K562 (cell line): ENCODE measurements around the gene LAMB2. TPM values are rescaled to one million over a fixed set of nuclear protein-coding genes. Genes with fewer than 3 reads are reported as not detected.

ENCODE experiments used
- CBX1 ChIP-seq: sonication (generic); IDR thresholded peaks from 2 replicates; pipeline ENCODE4 v1.6.1; 2016; ENCODE audit warnings: antibody characterized with exemption, low read depth, mild to moderate bottlenecking
- CEBPZ ChIP-seq: fragments of 150-350 bp; IDR thresholded peaks from 2 replicates; pipeline ENCODE4 v1.6.1; 2014; ENCODE audit warnings: low read depth, mild to moderate bottlenecking, low read length, borderline replicate concordance
- CREBBP ChIP-seq: IDR thresholded peaks from one replicate; pipeline ENCODE4 v1.6.1; 2012; ENCODE audit warnings: low read depth, mild to moderate bottlenecking, control low read depth, inconsistent platforms, low read length
- EP400 ChIP-seq: fragments of 450-650 bp; IDR thresholded peaks from 2 replicates; pipeline ENCODE4 v1.6.1; 2017; ENCODE audit warnings: antibody characterized with exemption, mild to moderate bottlenecking, moderate library complexity
- EWSR1 ChIP-seq: fragments of 450-650 bp; IDR thresholded peaks from 2 replicates; pipeline ENCODE4 v1.6.1; 2018; ENCODE audit warnings: borderline replicate concordance, mild to moderate bottlenecking, low read depth, moderate library complexity; ENCODE audit not compliant: partially characterized antibody
- GTF2A2 ChIP-seq: IDR thresholded peaks from 2 replicates; pipeline ENCODE4 v1.6.1; 2016; ENCODE audit warnings: mild to moderate bottlenecking, missing genetic modification characterization, missing compliant biosample characterization
- HINFP ChIP-seq: fragments of 450-650 bp; conservative IDR thresholded peaks from 2 replicates; pipeline ENCODE4 v1.6.1; 2016; ENCODE audit warnings: missing genetic modification characterization, low read depth, mild to moderate bottlenecking, control low read depth, missing compliant biosample characterization
- HOXB6 ChIP-seq: fragments of 250-450 bp; sonication (Bioruptor Pico); IDR thresholded peaks from 2 replicates; pipeline ENCODE4 v1.5.1; 2022; ENCODE audit warnings: mild to moderate bottlenecking, borderline replicate concordance
- JUND ChIP-seq, 2 experiments: IDR thresholded peaks; 2 replicates in 1 of 2; 3 replicates in 1 of 2; pipeline ENCODE4 v1.6.1; 2011; ENCODE audit warnings: borderline replicate concordance in 2 of 2, low read depth in 2 of 2, low read length in 2 of 2, improper control_type of control experiment in 1 of 2, missing biosample characterization in 1 of 2, missing genetic modification characterization in 1 of 2, missing genetic modification reagents in 1 of 2
- NFRKB ChIP-seq: fragments of 450-650 bp; IDR thresholded peaks from 2 replicates; pipeline ENCODE4 v1.6.1; 2016; ENCODE audit warnings: low read depth
- SIX5 ChIP-seq, 2 experiments: IDR thresholded peaks; 2 replicates each; pipeline ENCODE4 v1.6.1; 2011; ENCODE audit warnings: low read length in 2 of 2, borderline replicate concordance in 1 of 2, low read depth in 1 of 2, mild to moderate bottlenecking in 1 of 2, moderate library complexity in 1 of 2; ENCODE audit not compliant: insufficient read depth in 1 of 2
- SMARCE1 ChIP-seq: fragments of 450-650 bp; IDR thresholded peaks from 2 replicates; pipeline ENCODE4 v1.7.1; 2016; ENCODE audit warnings: mild to moderate bottlenecking
- SRSF7 ChIP-seq: fragments of 200-400 bp; formaldehyde crosslinking; optimal IDR thresholded peaks from 2 replicates; pipeline ENCODE3; 2017; ENCODE audit warnings: mild to moderate bottlenecking, low read depth, low read length
- ZHX1 ChIP-seq: fragments of 150-350 bp; conservative IDR thresholded peaks from 2 replicates; pipeline ENCODE4 v1.6.1; 2014; ENCODE audit warnings: low read length
- ZKSCAN1 ChIP-seq: fragments of 150-350 bp; IDR thresholded peaks from 2 replicates; pipeline ENCODE4 v1.6.1; 2016; ENCODE audit warnings: low read depth, low read length
- ZNF280B ChIP-seq: fragments of 250-450 bp; sonication (Bioruptor Pico); IDR thresholded peaks from 2 replicates; pipeline ENCODE4 v1.5.1; 2021; ENCODE audit warnings: mild to moderate bottlenecking
- ZNF76 ChIP-seq: fragments of 250-450 bp; sonication (Bioruptor Pico); IDR thresholded peaks from 2 replicates; pipeline ENCODE4 v1.4.0; 2020; ENCODE audit warnings: mild to moderate bottlenecking, moderate library complexity, borderline replicate concordance
- polyA plus RNA-seq, 8 experiments: library from polyadenylated mRNA; depleted of rRNA in 4 of 8; stranded (reverse) in 5 of 8; unstranded in 3 of 8; fragments of >200 nt; fragmentation: Nextera tagmentation in 2 of 8; fragmentation: Illumina TruSeq in 1 of 8; extraction: Ambion mirVana in 2 of 8; extraction: Trizol in 1 of 8; gene quantifications; 2 replicates each; pipeline versions ENCODE4 v1.2.1 to v1.2.3, GENCODE V29; 2011 to 2014; ENCODE audit warnings: inconsistent platforms in 1 of 8, missing spikeins in 1 of 8
- total RNA-seq, 7 experiments: library from RNA; depleted of rRNA in 6 of 7; stranded (reverse); fragments of >200 nt in 6 of 7; fragmentation: Illumina TruSeq in 2 of 7; extraction: Trizol in 2 of 7; gene quantifications; 2 replicates each; pipeline versions ENCODE4 v1.2.1 to v1.2.3, GENCODE V29; 2011 to 2021; ENCODE audit warnings: low replicate concordance in 1 of 7

LAMB2 gene
- total and polyA plus RNA-seq, 9 of the 15 experiments (the other 6 are each of a cell fraction or from before 2014, with no cell fraction given): 1.4 to 26.0 (median 16.2) TPM

- TF ChIP-seq ZHX1 (no peak), EP400 (peak; percentile 84), ZKSCAN1 (peak; percentile 67), ZNF280B (CRISPR knock-in tag) (no peak), NFRKB (no peak), HOXB6 (CRISPR knock-in tag) (no peak), CBX1 (no peak; the same call in 1 of the 2 replicates), GTF2A2 (tag) (no peak), HINFP (tag) (no peak), EWSR1 (no peak), JUND (IDR thresholded peaks at IDR 0.05; ENCODE audit: borderline replicate concordance, low read depth, low read length) (peak; percentile 54), JUND (tag; IDR thresholded peaks at IDR 0.05; ENCODE audit: borderline replicate concordance, low read depth, low read length) (no peak; the same call in 2 of the 3 replicates), SIX5 (IDR thresholded peaks at IDR 0.05; ENCODE audit: borderline replicate concordance in 1 of 2, insufficient read depth in 1 of 2, low read depth in 1 of 2, low read length in 2 of 2) (no peak), SMARCE1 (peak; percentile 60; the same call in 1 of the 2 replicates), SRSF7 (no peak), CREBBP (no peak), ZNF76 (no peak), CEBPZ (no peak)
These were observed 38.4 kb upstream of the LAMB2 start, which contains the start of gene KLHDC8B (continued) for GRCh38 chr3:49171119-49171774.
